Astrocyte of the spinal cord (primary cell): ENCODE data around the gene TUBB1.

Source experiments
- DNase-seq: peaks from one replicate; pipeline ENCODE4 v3.0.0; 2011; ENCODE audit warnings: low read depth, low spot score
- H3K4me3 ChIP-seq: 2 replicates; pipeline ENCODE4 v1.5.1; 2011; ENCODE audit warnings: low read depth, mild to moderate bottlenecking, low read length, moderate library complexity
- in situ Hi-C: cut with HindIII; loops from 2 replicates; pipeline ENCODE4 v1.10.0; 2017; ENCODE audit warnings: low sequenced_read_pairs
- TF ChIP-seq, protein P1 (sequence below): IDR thresholded peaks from 2 replicates; pipeline ENCODE4 v1.5.1; 2012; ENCODE audit warnings: low read depth, mild to moderate bottlenecking, low read length, inconsistent platforms

TUBB1 gene

DNA sequence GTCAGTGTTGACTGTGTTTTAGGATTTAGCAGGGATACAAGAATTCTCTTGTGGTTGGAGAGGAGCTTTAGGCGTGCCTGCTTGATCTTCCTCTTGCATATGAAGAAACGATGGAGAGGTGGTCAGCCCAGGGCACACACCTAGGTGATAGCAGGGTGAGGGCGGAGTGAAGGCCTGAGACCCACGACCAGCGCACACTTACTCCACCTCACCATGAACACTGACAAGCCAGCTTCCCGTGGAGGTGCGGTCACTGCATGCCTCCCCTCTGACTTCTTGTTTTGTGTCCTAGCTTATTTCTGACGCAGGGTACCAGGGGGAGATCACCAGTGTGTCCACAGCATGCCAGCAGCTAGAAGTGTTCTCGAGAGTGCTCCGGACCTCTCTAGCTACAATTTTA, 30.0 kb upstream of the TUBB1 start:
- in situ Hi-C loops = no loop called here
- TF ChIP-seq, protein P1, sequence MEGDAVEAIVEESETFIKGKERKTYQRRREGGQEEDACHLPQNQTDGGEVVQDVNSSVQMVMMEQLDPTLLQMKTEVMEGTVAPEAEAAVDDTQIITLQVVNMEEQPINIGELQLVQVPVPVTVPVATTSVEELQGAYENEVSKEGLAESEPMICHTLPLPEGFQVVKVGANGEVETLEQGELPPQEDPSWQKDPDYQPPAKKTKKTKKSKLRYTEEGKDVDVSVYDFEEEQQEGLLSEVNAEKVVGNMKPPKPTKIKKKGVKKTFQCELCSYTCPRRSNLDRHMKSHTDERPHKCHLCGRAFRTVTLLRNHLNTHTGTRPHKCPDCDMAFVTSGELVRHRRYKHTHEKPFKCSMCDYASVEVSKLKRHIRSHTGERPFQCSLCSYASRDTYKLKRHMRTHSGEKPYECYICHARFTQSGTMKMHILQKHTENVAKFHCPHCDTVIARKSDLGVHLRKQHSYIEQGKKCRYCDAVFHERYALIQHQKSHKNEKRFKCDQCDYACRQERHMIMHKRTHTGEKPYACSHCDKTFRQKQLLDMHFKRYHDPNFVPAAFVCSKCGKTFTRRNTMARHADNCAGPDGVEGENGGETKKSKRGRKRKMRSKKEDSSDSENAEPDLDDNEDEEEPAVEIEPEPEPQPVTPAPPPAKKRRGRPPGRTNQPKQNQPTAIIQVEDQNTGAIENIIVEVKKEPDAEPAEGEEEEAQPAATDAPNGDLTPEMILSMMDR = no peak
- no peak overlapping the region for H3K4me3 ChIP-seq
- no peak for DNase-seq

DNA sequence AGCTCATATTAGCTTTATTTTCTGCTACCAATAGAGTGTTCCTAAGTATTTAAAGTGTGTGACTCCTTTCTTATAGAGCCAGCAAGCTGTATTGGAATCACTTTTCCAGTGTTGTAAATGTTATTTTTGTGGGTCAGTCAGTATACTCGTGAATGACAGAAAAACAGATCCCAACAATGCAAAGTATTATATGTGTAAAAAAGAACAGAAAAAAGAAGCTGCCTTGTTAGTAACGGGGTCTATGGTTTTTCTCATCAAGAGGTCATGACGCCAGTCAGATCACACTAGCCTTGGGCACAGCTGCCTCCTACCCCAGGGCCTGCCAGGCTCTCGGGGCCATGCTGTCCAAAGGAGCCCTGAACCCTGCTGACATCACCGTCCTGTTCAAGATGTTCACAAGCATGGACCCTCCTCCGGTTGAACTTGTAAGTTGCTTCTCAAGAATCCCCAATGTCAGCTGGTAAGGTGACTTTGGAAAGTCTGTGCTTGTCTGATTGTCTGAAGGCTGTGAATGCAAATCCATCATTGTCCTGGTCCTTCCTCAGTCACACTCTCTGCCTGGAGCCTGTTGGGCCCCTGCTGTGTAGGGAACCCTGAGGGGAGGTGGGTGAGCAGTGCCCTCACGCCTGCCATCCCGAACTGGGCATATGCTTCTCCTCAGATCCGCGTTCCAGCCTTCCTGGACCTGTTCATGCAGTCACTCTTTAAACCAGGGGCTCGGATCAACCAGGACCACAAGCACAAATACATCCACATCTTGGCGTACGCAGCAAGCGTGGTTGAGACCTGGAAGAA, 28.4 kb upstream of the TUBB1 start:
- H3K4me3 ChIP-seq = no peak overlapping the region
- TF ChIP-seq, protein P1 = no peak
- DNase-seq = no peak
- in situ Hi-C loops = no loop called here

DNA sequence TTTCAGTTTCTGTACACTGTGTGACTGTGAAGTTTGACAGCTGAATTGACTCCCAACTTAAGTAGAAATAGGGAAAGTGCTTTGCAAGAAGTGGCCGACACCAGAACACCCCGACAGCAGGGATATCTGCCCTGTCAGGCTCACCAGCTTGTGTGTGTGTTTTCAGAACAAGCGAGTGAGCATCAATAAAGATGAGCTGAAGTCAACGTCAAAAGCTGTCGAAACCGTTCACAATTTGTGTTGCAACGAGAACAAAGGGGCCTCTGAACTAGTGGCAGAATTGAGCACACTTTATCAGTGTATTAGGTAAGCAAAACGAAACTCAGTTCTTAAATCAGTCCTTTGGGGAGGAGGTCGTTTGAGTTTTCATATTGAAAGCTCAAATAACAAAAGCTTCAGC, 27.5 kb upstream of the TUBB1 start:
- DNase-seq = no peak
- TF ChIP-seq, protein P1 = no peak
- H3K4me3 ChIP-seq = no peak overlapping the region
- in situ Hi-C loops = no loop called here

DNA sequence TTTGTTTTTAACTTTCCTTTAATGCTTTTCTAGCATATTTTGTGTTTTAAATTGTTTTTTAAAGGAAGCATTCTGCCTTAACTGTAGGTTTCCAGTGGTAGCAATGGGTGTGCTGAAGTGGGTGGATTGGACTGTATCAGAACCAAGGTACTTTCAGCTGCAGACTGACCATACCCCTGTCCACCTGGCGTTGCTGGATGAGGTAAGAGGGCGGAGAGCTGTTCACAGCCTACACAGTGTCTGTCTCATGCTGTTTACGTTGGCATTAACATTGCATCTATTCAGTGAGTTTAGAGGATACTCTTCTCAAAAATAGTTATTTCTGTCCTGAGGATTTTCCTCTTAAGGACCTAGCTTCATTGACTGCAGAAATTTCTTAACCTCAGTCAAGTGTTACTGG, 26.3 kb upstream of the TUBB1 start:
- DNase-seq = no peak

DNA sequence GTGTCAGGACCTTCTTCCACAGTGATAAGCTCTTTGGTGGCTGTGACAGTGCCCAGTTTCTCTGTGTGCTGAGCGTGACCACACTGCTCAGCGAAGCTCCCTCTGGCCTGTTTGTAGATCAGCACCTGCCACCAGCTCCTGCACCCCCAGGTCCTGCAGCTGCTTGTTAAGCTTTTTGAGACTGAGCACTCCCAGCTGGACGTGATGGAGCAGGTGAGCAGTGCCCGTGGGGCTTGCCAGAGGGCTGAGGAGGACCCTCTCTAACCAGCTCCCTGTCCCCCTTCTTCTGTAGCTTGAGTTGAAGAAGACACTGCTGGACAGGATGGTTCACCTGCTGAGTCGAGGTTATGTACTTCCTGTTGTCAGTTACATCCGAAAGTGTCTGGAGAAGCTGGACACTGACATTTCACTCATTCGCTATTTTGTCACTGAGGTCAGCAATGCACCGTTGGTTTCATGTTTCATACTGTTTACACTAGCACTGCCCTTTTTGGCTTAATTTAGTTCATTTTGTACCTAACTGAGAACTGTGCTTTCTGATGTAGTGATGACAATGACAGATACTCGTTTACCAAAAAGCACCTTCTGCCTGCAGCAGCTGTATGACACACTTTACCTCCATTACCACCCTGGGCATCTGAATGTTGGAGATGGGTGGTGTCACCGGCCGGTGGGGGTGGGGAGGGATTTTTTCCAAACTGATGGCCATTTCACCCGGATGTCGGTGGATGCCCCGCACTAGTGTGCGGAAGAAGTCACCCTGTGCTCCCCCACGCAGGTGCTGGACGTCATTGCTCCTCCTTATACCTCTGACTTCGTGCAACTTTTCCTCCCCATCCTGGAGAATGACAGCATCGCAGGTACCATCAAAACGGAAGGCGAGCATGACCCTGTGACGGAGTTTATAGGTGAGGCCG, 25.6 kb upstream of the TUBB1 start:
- H3K4me3 ChIP-seq = no peak overlapping the region
- in situ Hi-C loops = no loop called here
- DNase-seq = no peak
- TF ChIP-seq, protein P1 = no peak

More for the DNA sequence above, 26.3 kb upstream of the TUBB1 start:
- no peak overlapping the region for H3K4me3 ChIP-seq
- TF ChIP-seq, protein P1 = no peak
- in situ Hi-C loops = no loop called here

DNA sequence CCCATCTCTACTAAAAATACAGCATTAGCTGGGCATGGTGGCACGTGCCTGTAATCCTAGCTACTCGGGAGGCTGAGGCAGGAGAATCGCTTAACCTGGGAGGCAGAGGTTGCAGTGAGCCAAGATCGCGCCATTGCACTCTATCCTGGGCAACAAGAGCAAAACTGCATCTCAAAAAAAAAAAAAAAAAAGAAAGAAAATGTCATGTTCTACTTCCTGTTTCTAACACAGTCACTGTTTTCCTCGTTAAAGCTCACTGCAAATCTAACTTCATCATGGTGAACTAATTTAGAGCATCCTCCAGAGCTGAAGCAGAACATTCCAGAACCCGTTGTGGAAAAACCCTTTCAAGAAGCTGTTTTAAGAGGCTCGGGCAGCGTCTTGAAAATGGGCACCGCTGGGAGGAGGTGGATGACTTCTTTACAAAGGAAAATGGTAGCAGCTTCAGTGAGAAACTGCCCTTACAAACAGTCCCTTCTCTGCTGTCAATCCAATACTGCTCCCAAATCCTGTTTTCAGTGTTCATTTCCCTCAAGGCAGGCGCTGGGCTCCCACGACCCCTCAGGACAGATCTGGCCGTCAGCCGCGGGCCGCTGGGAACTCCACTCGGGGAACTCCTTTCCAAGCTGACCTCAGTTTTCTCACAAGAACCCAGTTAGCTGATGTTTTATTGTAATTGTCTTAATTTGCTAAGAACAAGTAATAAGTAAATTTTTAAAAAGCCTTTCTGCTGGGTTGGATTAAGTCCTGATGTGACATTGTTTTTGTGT, 24.7 kb upstream of the TUBB1 start:
- TF ChIP-seq, protein P1 = no peak

More for the DNA sequence above, 24.7 kb upstream of the TUBB1 start:
- DNase-seq = no peak
- in situ Hi-C loops = no loop called here
- H3K4me3 ChIP-seq = no peak overlapping the region
